ENCODE results near the gene PPIF.
A peak's percentile ranks its signal among the peaks of the same experiment; 100 is the strongest.

PPIF gene

DNA sequence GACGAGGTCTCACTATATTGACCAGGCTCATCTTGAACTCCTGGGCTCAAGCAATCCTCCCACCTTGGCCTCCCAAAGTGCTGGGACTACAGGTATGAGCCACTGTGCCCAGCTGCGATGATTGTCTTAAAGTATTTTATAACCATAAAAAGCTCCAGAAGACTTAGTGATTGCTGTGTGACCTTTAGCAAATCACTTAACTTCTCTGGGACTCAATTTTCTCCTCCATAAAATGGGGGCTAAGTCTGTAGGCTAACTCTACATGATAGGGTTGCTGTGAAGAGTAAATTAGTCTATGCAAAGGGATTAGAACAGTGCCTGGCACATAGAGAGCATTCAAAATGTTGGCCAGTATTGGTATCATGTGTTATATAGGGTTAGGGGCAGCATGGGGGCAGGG, 42.8 kb downstream of the PPIF start:
- no peak for DNase-seq

DNA sequence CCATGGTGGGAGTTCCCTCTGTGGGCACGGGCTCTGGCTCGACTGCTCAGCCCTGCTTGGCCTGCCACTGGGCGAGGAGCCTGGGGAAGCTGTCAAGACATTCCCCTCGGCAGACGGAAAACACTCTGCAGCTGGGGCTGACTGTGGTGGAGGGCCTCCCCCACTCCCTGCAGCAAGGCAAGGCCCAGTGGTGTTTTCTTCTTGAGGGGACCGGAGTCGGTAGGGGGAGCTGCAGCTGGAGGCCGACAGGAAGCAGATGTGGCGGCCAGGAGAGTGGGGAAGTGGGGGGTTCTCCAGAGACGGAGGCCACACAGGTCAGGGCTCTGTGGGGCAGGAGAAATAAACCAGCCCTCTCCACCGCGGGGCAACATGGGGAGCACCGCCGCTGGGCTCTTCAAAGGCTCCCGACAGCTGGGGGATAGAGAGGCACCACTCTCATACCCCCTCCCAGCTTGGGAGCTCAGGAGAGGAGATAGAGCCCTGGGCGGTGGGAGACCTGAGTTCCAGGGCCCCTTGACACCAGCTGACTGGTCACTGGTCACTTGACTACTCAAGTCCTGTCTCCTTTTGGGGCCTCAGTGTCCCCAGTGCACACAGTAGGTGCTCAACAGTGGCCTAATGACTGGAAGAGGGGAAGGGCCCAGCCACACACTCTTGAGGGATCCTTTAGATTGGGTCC, 43.4 kb downstream of the PPIF start:
- no peak for DNase-seq

- DNase-seq, result no peak
These were observed 44.2 kb downstream of the PPIF start for GRCh38 chr10:79391231-79392019.

- DNase-seq, result no peak
These were observed 44.7 kb downstream of the PPIF start for GRCh38 chr10:79392020-79392398.

- no peak for DNase-seq
These were observed 45.4 kb downstream of the PPIF start for GRCh38 chr10:79392506-79393176.

DNA sequence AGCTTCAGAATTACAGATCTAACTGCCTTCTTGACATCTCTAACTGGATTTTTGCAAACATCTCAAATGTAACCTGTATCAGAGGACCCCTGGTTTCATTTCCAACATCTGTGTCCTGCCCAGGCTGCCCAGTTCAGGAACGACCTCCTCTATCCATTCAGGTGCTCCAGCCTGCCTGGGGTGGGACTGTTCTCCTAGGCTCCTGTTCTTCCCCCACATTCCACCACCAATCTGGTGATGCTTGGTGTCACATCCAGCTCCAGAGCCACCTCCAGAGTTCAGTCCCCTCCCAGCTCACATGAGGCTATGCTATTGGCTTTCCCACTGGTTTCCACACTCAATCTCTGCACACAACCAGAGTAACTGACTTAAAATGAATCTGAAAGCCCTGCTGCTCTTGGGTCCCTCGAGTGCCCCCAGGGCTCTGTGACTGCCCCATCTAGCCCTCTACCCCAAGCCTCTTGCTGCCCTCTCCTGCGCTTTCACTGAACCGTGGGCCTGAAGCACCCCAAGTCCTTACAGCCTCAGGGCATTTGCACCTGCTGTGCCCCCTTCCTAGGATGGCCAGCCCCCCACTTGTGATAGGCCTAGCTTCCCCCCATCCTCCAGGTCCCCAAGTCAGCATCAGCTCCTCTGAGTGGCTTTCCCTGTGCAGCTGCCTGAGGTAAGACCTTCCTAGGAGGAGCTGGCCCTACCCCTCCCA, 46.1 kb downstream of the PPIF start:
- DNase-seq, result no peak

DNA sequence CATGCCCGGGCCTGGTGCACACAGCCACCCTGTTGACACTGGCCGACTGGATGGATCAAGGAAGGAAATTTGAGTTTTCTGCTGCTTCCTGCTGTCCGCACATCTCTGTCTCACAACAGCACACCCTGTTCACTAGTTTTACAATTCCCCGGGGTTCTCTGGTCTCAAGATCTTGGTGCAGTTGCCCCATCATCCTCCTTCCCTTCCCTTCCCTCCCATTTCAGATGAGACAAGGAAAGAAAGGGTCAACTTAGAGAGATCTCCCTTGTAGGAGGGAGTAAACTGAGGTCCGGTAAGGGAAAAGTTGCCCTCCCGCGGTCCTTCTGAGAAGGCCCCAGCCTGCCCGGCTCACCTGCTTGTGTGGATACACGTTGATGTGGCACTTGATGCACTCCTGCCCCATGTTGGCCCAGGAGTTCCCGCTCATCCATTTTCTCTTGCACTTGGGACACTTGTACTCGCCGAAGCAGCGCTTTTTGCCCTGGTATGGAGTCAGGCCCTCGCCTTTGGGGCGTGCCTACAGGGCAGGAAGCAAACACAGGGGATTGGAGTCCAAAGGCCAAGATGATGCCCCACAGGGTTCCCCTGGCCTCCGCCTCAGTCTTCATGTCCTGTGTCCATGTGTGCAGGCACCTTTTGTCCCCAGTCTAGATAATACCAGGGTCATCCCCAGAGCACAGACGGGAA, 46.8 kb downstream of the PPIF start:
- DNase-seq, result no peak

- DNase-seq, result no peak
These were observed 47.4 kb downstream of the PPIF start for GRCh38 chr10:79394664-79395063.

- no peak for DNase-seq
These were observed 49.3 kb downstream of the PPIF start for GRCh38 chr10:79396520-79396919.

GRCh38 chr10:79397051-79397450, 49.8 kb downstream of the PPIF start:
- DNase-seq, result no peak

GRCh38 chr10:79397575-79398303, 50.5 kb downstream of the PPIF start:
- DNase-seq, result no peak

- no peak for DNase-seq
These were observed 51.4 kb downstream of the PPIF start for GRCh38 chr10:79398642-79399041.

DNA sequence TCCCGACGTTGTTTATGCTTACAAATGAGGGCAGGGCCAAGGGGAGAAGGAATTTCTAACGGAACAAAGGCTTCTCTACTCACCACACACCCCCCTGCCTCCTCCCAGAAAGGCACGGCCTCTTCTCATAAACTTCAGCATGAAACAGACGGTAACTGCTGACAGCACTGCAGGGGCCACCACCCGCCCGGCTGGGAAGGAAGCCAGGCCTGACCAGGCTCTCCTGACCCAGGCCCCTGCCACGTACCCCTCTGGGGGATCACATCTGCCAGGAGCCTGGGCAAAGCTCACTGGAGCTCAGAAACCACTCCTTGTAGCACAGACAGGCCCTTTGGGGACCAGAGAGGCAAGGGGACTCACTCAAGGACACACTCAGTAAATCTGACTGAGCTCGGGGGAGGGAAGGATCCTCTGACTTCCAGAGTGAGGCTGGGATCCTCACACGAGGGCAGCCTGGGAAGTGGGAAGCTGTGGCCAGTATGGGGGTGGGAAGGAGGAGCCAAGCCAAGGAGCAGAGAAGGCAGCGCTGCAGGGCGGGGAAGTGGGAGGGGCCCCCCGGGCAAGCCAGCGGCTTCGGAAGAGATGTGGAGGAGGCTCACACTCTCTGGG, 52.1 kb downstream of the PPIF start:
- DNase-seq, result peak; percentile 60

GRCh38 chr10:79400146-79401004, 53.1 kb downstream of the PPIF start:
- DNase-seq, result peak; percentile 43

- DNase-seq, result no peak
These were observed 54.0 kb downstream of the PPIF start for GRCh38 chr10:79401015-79401921.

DNA sequence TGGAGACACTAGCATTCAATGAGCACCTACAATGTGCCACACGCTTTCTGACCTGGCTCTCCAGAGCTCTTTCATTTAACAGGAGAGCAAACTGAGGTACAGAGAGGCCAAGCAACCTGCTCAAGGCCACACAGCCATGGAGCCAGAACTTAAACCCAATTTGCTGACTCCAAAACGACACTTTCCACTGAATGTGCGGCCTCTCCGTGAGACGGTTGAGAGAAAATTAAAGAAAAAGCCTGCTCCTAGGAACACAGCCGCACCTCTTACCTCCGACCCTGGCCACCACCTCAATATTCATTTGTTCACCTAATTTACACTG, 55.3 kb downstream of the PPIF start:
- DNase-seq, result no peak

GRCh38 chr10:79402951-79403350, 55.7 kb downstream of the PPIF start:
- no peak for DNase-seq

GRCh38 chr10:79403441-79404230, 56.4 kb downstream of the PPIF start:
- no peak for DNase-seq

GRCh38 chr10:79404231-79404609, 57.0 kb downstream of the PPIF start:
- peak; percentile 40 for DNase-seq

Data from inflammatory macrophage treated with lipopolysaccharide for 4 hours (primary cell).